ENCODE measurements around the gene IGSF5. TPM values are rescaled to one million over a fixed set of nuclear protein-coding genes. Genes with fewer than 3 reads are reported as not detected.

IGSF5 gene
- total and polyA plus RNA-seq, 4 donors: 0.06 to 0.11 (median 0.06) TPM; not detected in 1

DNA sequence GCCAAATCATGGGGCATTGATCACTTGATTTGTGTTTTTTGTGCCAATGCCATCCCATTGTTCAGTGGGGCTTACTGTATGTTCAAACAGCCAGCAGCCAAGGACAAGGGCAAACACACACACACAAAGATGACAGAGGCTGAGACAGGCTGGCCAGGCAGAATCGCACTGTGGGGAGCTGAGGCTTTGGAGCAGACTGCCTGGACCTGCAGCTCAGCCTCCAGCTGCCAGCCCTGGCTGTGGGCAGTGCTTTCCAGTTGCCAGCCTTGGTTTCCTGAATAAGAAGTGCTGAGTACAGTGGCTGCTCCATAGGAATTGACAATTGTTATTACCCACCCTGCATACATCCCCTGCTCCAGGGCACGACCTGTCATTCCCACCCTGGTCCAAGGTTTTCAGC, 105.3 kb downstream of the IGSF5 start:
- no peaks in the 10 kb centered on the region for H3K27me3 ChIP-seq (ENCODE audit: control insufficient read depth in 3 of 3, insufficient read depth in 3 of 3, low read length in 2 of 3)
- no peaks in the 10 kb centered on the region for H3K36me3 ChIP-seq (ENCODE audit: control insufficient read depth in 4 of 4, insufficient read depth in 4 of 4, low read length in 4 of 4)
- TF ChIP-seq, protein P1, sequence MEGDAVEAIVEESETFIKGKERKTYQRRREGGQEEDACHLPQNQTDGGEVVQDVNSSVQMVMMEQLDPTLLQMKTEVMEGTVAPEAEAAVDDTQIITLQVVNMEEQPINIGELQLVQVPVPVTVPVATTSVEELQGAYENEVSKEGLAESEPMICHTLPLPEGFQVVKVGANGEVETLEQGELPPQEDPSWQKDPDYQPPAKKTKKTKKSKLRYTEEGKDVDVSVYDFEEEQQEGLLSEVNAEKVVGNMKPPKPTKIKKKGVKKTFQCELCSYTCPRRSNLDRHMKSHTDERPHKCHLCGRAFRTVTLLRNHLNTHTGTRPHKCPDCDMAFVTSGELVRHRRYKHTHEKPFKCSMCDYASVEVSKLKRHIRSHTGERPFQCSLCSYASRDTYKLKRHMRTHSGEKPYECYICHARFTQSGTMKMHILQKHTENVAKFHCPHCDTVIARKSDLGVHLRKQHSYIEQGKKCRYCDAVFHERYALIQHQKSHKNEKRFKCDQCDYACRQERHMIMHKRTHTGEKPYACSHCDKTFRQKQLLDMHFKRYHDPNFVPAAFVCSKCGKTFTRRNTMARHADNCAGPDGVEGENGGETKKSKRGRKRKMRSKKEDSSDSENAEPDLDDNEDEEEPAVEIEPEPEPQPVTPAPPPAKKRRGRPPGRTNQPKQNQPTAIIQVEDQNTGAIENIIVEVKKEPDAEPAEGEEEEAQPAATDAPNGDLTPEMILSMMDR (IDR thresholded peaks at IDR 0.05; ENCODE audit: control extremely low read depth, extremely low read depth): no peak
- H3K27ac ChIP-seq (ENCODE audit: low read depth in 1 of 2, low read length in 1 of 2): no peak overlapping the region
- no peak overlapping the region for H3K4me3 ChIP-seq
- no peak overlapping the region for H3K9ac ChIP-seq (ENCODE audit: insufficient read depth in 1 of 2, low read length in 2 of 2)
- no peaks in the 10 kb centered on the region for H3K4me1 ChIP-seq (ENCODE audit: control insufficient read depth in 5 of 5, insufficient read depth in 5 of 5, low read length in 5 of 5)
- H3K9me3 ChIP-seq (ENCODE audit: control insufficient read depth in 4 of 4, insufficient read depth in 3 of 4, low read length in 3 of 4): no peaks in the 10 kb centered on the region
- 70 to 75% methylated on average over 2 of the region's 2 CpGs for WGBS, 2 donors
- DNase-seq: no peak
- ATAC-seq (ENCODE audit: insufficient read depth, low FRiP score): no peak

DNA sequence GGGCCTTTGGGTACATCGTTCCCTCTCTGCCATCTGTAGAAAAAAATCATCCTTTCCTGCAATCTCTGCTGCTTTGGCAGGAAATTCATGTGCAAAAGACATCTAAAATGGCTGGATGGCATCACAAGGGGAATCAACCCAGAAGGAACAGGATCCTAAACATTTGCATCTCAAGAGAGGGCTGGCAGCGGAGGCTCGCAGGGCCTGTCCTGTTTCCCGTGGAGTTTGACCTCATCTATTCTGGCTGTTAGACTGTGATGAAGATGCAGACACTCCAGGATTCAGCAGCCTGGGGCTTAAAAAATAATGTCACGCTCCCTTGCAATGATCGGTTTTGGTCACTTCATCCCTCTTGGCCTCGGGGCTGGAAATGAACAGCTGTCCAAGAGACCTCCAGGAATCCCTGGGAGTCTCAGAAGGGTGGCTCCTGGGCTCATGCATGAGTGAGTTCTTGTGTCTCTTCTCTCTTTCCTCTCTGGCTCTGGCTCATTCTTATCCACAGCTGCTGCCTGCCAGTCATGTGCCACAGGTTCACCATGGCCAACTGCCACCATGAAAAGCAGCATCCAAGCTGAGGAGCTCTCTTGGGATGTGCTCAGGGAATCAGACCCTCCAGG, 106.1 kb downstream of the IGSF5 start:
- WGBS, 2 donors: 89 to 92% methylated on average over 7 of the region's 7 CpGs
- no peak for ATAC-seq (ENCODE audit: insufficient read depth, low FRiP score)
- H3K27me3 ChIP-seq (ENCODE audit: control insufficient read depth in 3 of 3, insufficient read depth in 3 of 3, low read length in 2 of 3): no peaks in the 10 kb centered on the region

More for the DNA sequence above, 106.1 kb downstream of the IGSF5 start:
- Histone ChIP-seq H3K4me3 (no peak overlapping the region), H3K9me3 (ENCODE audit: control insufficient read depth in 4 of 4, insufficient read depth in 3 of 4, low read length in 3 of 4) (no peaks in the 10 kb centered on the region), H3K36me3 (ENCODE audit: control insufficient read depth in 4 of 4, insufficient read depth in 4 of 4, low read length in 4 of 4) (no peaks in the 10 kb centered on the region), H3K9ac (ENCODE audit: insufficient read depth in 1 of 2, low read length in 2 of 2) (no peak overlapping the region), H3K4me1 (ENCODE audit: control insufficient read depth in 5 of 5, insufficient read depth in 5 of 5, low read length in 5 of 5) (no peaks in the 10 kb centered on the region), H3K27ac (ENCODE audit: low read depth in 1 of 2, low read length in 1 of 2) (no peak overlapping the region)
- TF ChIP-seq, protein P1 (IDR thresholded peaks at IDR 0.05; ENCODE audit: control extremely low read depth, extremely low read depth): no peak
- no peak for DNase-seq

Other genes starting within 250 kb of the IGSF5 start
- 1 to 10 TPM in 1 of 2 donors, under 1 TPM in 1; 0.94 to 1.1 TPM for gene B3GALT5, start 132.2 kb upstream of the IGSF5 start, total RNA-seq
- under 1 TPM; 0.02 to 0.06 TPM for gene B3GALT5, start 132.2 kb upstream of the IGSF5 start, polyA plus RNA-seq
- gene PCP4, start 122.3 kb downstream of the IGSF5 start, total RNA-seq: 1 to 10 TPM in 1 of 2 donors, not detected in 1; 1.3 TPM
- gene PCP4, start 122.3 kb downstream of the IGSF5 start, polyA plus RNA-seq: 1 to 10 TPM in 1 of 2 donors, under 1 TPM in 1; 0.74 to 3.1 TPM